ENCODE results near the gene UMODL1.
"Not testable (repeated sequence)": the region's sequence is repeated elsewhere in the genome, so short reads cannot be mapped to it uniquely, and the experiment has no call there.

The UMODL1 gene

GRCh38 chr21:42115136-42115683 lies 44.1 kb downstream of the UMODL1 start:
- no peak for DNase-seq (ENCODE audit: low read depth)

GRCh38 chr21:42116551-42116950 lies 45.4 kb downstream of the UMODL1 start:
- DNase-seq (ENCODE audit: low read depth), result not testable (repeated sequence)

- peak; percentile 57 for DNase-seq (ENCODE audit: low read depth)
Measured at GRCh38 chr21:42117229-42117966, 46.3 kb downstream of the UMODL1 start.

GRCh38 chr21:42117967-42118780 lies 47.1 kb downstream of the UMODL1 start:
- DNase-seq (ENCODE audit: low read depth), result no peak

GRCh38 chr21:42118901-42119300 lies 47.8 kb downstream of the UMODL1 start:
- no peak for DNase-seq (ENCODE audit: low read depth)

GRCh38 chr21:42120101-42120902 lies 49.2 kb downstream of the UMODL1 start:
- no peak for DNase-seq (ENCODE audit: low read depth)

GRCh38 chr21:42120903-42121535 lies 49.9 kb downstream of the UMODL1 start:
- no peak for DNase-seq (ENCODE audit: low read depth)

- no peak for DNase-seq (ENCODE audit: low read depth)
Measured at GRCh38 chr21:42121794-42122193, 50.7 kb downstream of the UMODL1 start.

- DNase-seq (ENCODE audit: low read depth), result no peak
Measured at GRCh38 chr21:42122398-42122797, 51.3 kb downstream of the UMODL1 start.

GRCh38 chr21:42122808-42123207 lies 51.7 kb downstream of the UMODL1 start:
- DNase-seq (ENCODE audit: low read depth), result no peak

- DNase-seq (ENCODE audit: low read depth), result no peak
Measured at GRCh38 chr21:42123219-42123908, 52.2 kb downstream of the UMODL1 start.

- no peak for DNase-seq (ENCODE audit: low read depth)
Measured at GRCh38 chr21:42124081-42124480, 53.0 kb downstream of the UMODL1 start.

GRCh38 chr21:42124826-42125570 lies 53.9 kb downstream of the UMODL1 start:
- DNase-seq (ENCODE audit: low read depth), result no peak

GRCh38 chr21:42125571-42126544 lies 54.7 kb downstream of the UMODL1 start:
- DNase-seq (ENCODE audit: low read depth), result no peak

GRCh38 chr21:42127164-42128150 lies 56.3 kb downstream of the UMODL1 start:
- no peak for DNase-seq (ENCODE audit: low read depth)

GRCh38 chr21:42129300-42130266 lies 58.5 kb downstream of the UMODL1 start:
- DNase-seq (ENCODE audit: low read depth), result no peak

- no peak for DNase-seq (ENCODE audit: low read depth)
Measured at GRCh38 chr21:42130441-42130840, 59.3 kb downstream of the UMODL1 start.
